Prostate gland (tissue), 2 donors: ENCODE measurements around the gene CORO2B.

Experiments
- CTCF ChIP-seq, 4 experiments: fragments of 200-600 bp in 2 of 4; fragments of 450-650 bp in 2 of 4; sonication (generic) in 2 of 4; IDR thresholded peaks; 1 replicate in 3 of 4; 2 replicates in 1 of 4; pipeline ENCODE4 v1.5.1; 2016 to 2019; ENCODE audit warnings: antibody characterized with exemption in 4 of 4, mild to moderate bottlenecking in 2 of 4, moderate library complexity in 2 of 4
- POLR2A ChIP-seq: fragments of 450-650 bp; IDR thresholded peaks from one replicate; pipeline ENCODE4 v1.6.1; 2016; ENCODE audit warnings: antibody characterized with exemption, mild to moderate bottlenecking
- POLR2AphosphoS5 ChIP-seq: sonication (generic); formaldehyde crosslinking; IDR thresholded peaks from one replicate; pipeline ENCODE4 v1.6.1; 2017; ENCODE audit warnings: antibody characterized with exemption

- TF ChIP-seq CTCF (IDR thresholded peaks at IDR 0.05) (no peak), POLR2A (no peak), POLR2AphosphoS5 (no peak)
Measured at GRCh38 chr15:68614286-68615035, 35.7 kb downstream of the CORO2B start.
